Mammary epithelial cell (primary cell): ENCODE results near the gene SLC2A14.

Experiments
- EZH2 ChIP-seq: IDR thresholded peaks from 2 replicates; pipeline ENCODE4 v1.6.1; 2012; ENCODE audit warnings: low read length, inconsistent platforms, borderline replicate concordance
- TF ChIP-seq, protein P1 (sequence below), 2 donors: IDR thresholded peaks in 1 of 2; conservative IDR thresholded peaks in 1 of 2; 2 replicates each; pipeline ENCODE4 v1.5.1; 2011 to 2012; ENCODE audit warnings: inconsistent platforms in 2 of 2, low read length in 2 of 2, mild to moderate bottlenecking in 2 of 2, control low read depth in 1 of 2, low read depth in 1 of 2; ENCODE audit not compliant: insufficient read depth in 1 of 2; ENCODE audit errors: extremely low read depth in 1 of 2

DNA sequence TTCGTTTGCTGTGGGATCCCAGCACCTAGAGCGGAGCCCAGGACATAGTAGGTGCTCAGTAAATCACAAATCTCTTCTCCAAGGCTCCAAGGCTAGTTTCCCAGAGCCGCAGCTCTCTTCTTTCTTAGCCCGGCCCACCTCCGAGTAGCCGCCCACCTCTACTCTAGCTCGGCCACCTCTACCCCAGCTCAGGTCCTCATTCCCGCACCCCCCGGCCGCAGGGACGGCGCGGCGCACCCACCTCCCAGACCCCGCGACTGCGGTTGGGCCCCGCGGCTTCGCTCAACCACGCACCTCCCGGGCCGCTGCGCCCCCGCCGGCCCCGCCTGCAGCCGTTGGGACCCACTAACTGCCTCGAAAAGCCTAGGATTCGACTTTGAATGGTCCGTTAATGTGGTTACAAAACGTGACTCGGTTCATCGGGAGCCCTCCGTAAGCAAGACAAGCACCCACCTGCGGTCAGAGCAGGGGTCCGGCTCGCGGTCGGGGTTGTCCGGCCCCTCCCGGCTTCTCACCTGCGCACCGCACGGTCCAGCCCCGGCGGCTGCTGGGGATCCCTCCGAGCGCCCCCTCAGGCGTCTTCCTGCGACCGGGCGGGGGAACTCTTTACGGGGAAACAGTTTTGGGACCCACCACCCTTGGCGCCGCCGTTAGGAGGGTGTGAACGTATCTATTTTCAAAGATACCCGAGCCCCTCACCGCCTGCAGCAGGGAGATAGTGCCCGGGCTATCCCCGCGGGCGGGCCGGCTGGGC is at the start of gene SLC2A14:
- TF ChIP-seq, protein P1, sequence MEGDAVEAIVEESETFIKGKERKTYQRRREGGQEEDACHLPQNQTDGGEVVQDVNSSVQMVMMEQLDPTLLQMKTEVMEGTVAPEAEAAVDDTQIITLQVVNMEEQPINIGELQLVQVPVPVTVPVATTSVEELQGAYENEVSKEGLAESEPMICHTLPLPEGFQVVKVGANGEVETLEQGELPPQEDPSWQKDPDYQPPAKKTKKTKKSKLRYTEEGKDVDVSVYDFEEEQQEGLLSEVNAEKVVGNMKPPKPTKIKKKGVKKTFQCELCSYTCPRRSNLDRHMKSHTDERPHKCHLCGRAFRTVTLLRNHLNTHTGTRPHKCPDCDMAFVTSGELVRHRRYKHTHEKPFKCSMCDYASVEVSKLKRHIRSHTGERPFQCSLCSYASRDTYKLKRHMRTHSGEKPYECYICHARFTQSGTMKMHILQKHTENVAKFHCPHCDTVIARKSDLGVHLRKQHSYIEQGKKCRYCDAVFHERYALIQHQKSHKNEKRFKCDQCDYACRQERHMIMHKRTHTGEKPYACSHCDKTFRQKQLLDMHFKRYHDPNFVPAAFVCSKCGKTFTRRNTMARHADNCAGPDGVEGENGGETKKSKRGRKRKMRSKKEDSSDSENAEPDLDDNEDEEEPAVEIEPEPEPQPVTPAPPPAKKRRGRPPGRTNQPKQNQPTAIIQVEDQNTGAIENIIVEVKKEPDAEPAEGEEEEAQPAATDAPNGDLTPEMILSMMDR (conservative IDR thresholded peaks at IDR 0.05 in 1 of 2, IDR thresholded peaks at IDR 0.05 in 1 of 2; ENCODE audit: extremely low read depth in 1 of 2, insufficient read depth in 1 of 2, low read depth in 1 of 2, low read length in 2 of 2), result no peak
- TF ChIP-seq EZH2, result no peak
